ENCODE measurements around the gene SUMO3. TPM values are rescaled to one million over a fixed set of nuclear protein-coding genes. Genes with fewer than 3 reads are reported as not detected.

Gene SUMO3
- total and polyA plus RNA-seq, 2 of the 8 experiments (the other 6 are each of a cell fraction or from before 2014, with no cell fraction given): 96.8 to 101 TPM

DNA sequence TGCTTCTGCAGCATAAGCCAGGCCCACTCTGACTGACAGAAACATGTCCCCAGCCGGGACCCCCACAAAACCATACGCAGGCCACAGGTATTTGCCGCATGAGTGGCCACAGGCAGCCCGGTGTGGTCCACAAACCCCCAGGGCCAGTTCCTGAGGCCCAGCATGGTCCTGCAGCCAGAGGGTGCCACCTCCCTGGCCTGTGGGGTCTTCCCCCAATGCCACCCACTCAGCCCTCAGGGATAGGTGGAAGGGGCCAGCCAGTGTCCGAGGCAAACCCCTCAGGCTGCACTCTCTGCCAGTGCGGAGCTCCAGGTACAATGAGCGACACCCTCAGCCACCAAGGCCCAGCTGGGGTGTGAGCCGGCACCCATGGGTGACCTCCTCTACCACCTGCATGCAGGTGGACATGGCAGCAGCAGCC, 59.7 kb downstream of the SUMO3 start (continued):
- TF ChIP-seq CTBP2 (IDR thresholded peaks at IDR 0.05; ENCODE audit: borderline replicate concordance, insufficient read depth, insufficient read length, low read length) (no peak), CBX8 (IDR thresholded peaks at IDR 0.05; ENCODE audit: borderline replicate concordance, low read depth, low read length) (no peak), RBBP5 (IDR thresholded peaks at IDR 0.05; ENCODE audit: borderline replicate concordance, low read depth, low read length) (no peak), JUN (IDR thresholded peaks at IDR 0.05; ENCODE audit: low read depth, low read length) (no peak), JUND (IDR thresholded peaks at IDR 0.05; ENCODE audit: low read length) (no peak)
